WTC11 (cell line): ENCODE results near the gene FAM216A.

Experiments
- ATF1 ChIP-seq: sonication (generic); formaldehyde crosslinking; IDR thresholded peaks from 2 replicates; pipeline ENCODE4 v1.8.1; 2023; ENCODE audit warnings: mild to moderate bottlenecking, moderate library complexity, missing genetic modification reagents
- CREB1 ChIP-seq: sonication (generic); formaldehyde crosslinking; IDR thresholded peaks from 2 replicates; pipeline ENCODE4 v1.8.0; 2023; ENCODE audit warnings: mild to moderate bottlenecking, missing genetic modification reagents
- ETV6 ChIP-seq: sonication (generic); formaldehyde crosslinking; IDR thresholded peaks from 2 replicates; pipeline ENCODE4 v1.8.1; 2022; ENCODE audit warnings: mild to moderate bottlenecking, missing genetic modification reagents
- FOXP1 ChIP-seq: sonication (generic); formaldehyde crosslinking; IDR thresholded peaks from 2 replicates; pipeline ENCODE4 v1.8.0; 2022; ENCODE audit warnings: missing genetic modification reagents, mild to moderate bottlenecking, moderate library complexity, borderline replicate concordance
- JUN ChIP-seq: sonication (generic); formaldehyde crosslinking; IDR thresholded peaks from 2 replicates; pipeline ENCODE4 v1.8.0; 2023; ENCODE audit warnings: mild to moderate bottlenecking, missing genetic modification reagents
- NR2C2 ChIP-seq: sonication (generic); formaldehyde crosslinking; IDR thresholded peaks from 2 replicates; pipeline ENCODE4 v1.8.0; 2022; ENCODE audit warnings: mild to moderate bottlenecking, missing genetic modification reagents
- NR3C1 ChIP-seq: sonication (generic); formaldehyde crosslinking; conservative IDR thresholded peaks from 2 replicates; pipeline ENCODE4 v1.8.1; 2023; ENCODE audit warnings: low read depth, mild to moderate bottlenecking, missing genetic modification reagents
- ZBTB21 ChIP-seq: sonication (generic); formaldehyde crosslinking; IDR thresholded peaks from 2 replicates; pipeline ENCODE4 v1.8.1; 2023; ENCODE audit warnings: mild to moderate bottlenecking, missing genetic modification reagents, borderline replicate concordance
- TF ChIP-seq, protein P1 (sequence below): fragments of 200-600 bp; IDR thresholded peaks from 2 replicates; pipeline ENCODE4 v1.8.0; 2022; ENCODE audit warnings: antibody characterized with exemption
- TF ChIP-seq, protein P2 (sequence below): sonication (generic); formaldehyde crosslinking; IDR thresholded peaks from 2 replicates; pipeline ENCODE4 v1.8.0; 2022; ENCODE audit warnings: mild to moderate bottlenecking, missing genetic modification reagents
- TF ChIP-seq, protein P3 (sequence below): sonication (generic); formaldehyde crosslinking; IDR thresholded peaks from 2 replicates; pipeline ENCODE4 v1.8.0; 2022; ENCODE audit warnings: mild to moderate bottlenecking, missing genetic modification reagents
- TF ChIP-seq, protein P4 (sequence below): sonication (generic); formaldehyde crosslinking; IDR thresholded peaks from 2 replicates; pipeline ENCODE4 v1.8.1; 2023; ENCODE audit warnings: mild to moderate bottlenecking, missing genetic modification reagents, moderate library complexity
- TF ChIP-seq, protein P5 (sequence below): fragments of 250-450 bp; sonication (Bioruptor Pico); IDR thresholded peaks from 2 replicates; pipeline ENCODE4 v1.8.0; 2021; ENCODE audit warnings: mild to moderate bottlenecking
- TF ChIP-seq, protein P6 (sequence below): sonication (generic); formaldehyde crosslinking; IDR thresholded peaks from 2 replicates; pipeline ENCODE4 v1.8.1; 2022; ENCODE audit warnings: low read depth, missing genetic modification reagents, borderline replicate concordance

DNA sequence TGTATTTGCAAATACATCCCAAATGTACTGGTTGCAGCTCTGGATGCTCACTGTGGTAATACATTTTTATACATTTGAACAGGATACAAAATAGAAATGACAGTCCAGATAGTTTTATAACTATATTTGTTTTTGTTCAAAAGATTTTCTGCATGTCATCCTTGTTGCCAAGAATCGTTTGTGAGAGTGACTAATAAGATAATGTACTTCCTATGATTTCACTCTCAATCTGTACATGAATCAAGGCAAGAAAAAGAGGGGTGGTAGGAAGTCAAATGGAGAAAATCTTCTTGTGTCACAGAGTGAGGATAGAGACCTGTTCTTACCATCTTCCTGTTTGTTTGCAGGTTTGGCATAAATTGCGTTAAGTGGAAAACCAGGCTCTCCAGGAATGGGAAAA, 32.4 kb upstream of the FAM216A start:
- TF ChIP-seq, protein P1, sequence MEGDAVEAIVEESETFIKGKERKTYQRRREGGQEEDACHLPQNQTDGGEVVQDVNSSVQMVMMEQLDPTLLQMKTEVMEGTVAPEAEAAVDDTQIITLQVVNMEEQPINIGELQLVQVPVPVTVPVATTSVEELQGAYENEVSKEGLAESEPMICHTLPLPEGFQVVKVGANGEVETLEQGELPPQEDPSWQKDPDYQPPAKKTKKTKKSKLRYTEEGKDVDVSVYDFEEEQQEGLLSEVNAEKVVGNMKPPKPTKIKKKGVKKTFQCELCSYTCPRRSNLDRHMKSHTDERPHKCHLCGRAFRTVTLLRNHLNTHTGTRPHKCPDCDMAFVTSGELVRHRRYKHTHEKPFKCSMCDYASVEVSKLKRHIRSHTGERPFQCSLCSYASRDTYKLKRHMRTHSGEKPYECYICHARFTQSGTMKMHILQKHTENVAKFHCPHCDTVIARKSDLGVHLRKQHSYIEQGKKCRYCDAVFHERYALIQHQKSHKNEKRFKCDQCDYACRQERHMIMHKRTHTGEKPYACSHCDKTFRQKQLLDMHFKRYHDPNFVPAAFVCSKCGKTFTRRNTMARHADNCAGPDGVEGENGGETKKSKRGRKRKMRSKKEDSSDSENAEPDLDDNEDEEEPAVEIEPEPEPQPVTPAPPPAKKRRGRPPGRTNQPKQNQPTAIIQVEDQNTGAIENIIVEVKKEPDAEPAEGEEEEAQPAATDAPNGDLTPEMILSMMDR, result no peak
- no peak for TF ChIP-seq ATF1 (CRISPR knock-in tag)
- TF ChIP-seq ETV6 (CRISPR knock-in tag), result no peak
- TF ChIP-seq NR3C1, result no peak
- TF ChIP-seq, protein P2, sequence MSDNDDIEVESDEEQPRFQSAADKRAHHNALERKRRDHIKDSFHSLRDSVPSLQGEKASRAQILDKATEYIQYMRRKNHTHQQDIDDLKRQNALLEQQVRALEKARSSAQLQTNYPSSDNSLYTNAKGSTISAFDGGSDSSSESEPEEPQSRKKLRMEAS, result no peak
- no peak for TF ChIP-seq NR2C2 (CRISPR knock-in tag)
- no peak for TF ChIP-seq CREB1 (CRISPR knock-in tag)
- TF ChIP-seq, protein P3, sequence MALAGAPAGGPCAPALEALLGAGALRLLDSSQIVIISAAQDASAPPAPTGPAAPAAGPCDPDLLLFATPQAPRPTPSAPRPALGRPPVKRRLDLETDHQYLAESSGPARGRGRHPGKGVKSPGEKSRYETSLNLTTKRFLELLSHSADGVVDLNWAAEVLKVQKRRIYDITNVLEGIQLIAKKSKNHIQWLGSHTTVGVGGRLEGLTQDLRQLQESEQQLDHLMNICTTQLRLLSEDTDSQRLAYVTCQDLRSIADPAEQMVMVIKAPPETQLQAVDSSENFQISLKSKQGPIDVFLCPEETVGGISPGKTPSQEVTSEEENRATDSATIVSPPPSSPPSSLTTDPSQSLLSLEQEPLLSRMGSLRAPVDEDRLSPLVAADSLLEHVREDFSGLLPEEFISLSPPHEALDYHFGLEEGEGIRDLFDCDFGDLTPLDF, result no peak
- TF ChIP-seq, protein P4, sequence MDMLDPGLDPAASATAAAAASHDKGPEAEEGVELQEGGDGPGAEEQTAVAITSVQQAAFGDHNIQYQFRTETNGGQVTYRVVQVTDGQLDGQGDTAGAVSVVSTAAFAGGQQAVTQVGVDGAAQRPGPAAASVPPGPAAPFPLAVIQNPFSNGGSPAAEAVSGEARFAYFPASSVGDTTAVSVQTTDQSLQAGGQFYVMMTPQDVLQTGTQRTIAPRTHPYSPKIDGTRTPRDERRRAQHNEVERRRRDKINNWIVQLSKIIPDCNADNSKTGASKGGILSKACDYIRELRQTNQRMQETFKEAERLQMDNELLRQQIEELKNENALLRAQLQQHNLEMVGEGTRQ, result no peak
- no peak for TF ChIP-seq ZBTB21 (CRISPR knock-in tag)
- TF ChIP-seq JUN (CRISPR knock-in tag), result no peak
- TF ChIP-seq, protein P5, sequence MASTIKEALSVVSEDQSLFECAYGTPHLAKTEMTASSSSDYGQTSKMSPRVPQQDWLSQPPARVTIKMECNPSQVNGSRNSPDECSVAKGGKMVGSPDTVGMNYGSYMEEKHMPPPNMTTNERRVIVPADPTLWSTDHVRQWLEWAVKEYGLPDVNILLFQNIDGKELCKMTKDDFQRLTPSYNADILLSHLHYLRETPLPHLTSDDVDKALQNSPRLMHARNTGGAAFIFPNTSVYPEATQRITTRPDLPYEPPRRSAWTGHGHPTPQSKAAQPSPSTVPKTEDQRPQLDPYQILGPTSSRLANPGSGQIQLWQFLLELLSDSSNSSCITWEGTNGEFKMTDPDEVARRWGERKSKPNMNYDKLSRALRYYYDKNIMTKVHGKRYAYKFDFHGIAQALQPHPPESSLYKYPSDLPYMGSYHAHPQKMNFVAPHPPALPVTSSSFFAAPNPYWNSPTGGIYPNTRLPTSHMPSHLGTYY (CRISPR knock-in tag), result no peak
- TF ChIP-seq, protein P6, sequence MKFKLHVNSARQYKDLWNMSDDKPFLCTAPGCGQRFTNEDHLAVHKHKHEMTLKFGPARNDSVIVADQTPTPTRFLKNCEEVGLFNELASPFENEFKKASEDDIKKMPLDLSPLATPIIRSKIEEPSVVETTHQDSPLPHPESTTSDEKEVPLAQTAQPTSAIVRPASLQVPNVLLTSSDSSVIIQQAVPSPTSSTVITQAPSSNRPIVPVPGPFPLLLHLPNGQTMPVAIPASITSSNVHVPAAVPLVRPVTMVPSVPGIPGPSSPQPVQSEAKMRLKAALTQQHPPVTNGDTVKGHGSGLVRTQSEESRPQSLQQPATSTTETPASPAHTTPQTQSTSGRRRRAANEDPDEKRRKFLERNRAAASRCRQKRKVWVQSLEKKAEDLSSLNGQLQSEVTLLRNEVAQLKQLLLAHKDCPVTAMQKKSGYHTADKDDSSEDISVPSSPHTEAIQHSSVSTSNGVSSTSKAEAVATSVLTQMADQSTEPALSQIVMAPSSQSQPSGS (CRISPR knock-in tag), result no peak
- no peak for TF ChIP-seq FOXP1 (CRISPR knock-in tag)
